GM21786 (cell line): Measurements from ENCODE around the gene MYH9.
"Not testable (repeated sequence)": the region's sequence is repeated elsewhere in the genome, so short reads cannot be mapped to it uniquely, and the experiment has no call there.

Experiments used
- ATAC-seq: cut with Tn5 transposase; IDR thresholded peaks from one replicate; pipeline ENCODE4 v1.9.1; 2021; ENCODE audit not compliant: unreplicated experiment

MYH9 gene

DNA sequence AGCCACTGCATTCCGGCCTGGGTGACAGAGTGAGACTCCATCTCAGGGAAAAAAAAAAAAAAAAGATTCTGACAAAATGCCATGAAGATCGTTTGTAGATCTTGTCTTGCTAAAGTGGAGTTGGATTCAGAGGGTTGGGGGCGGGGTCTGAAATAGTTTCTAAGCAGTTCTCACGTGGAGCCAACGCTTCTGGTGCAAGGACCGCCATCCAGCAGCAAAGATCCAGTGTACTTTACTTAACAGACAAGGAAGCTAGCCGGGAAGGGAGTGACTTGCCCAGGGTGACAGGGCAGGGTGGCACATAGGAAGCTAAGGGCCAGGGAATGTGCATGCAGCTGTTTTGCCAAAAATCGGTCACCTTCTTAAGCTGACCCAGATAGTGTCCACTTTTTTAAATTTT lies 107.4 kb downstream of the MYH9 start:
- no peak for ATAC-seq

DNA sequence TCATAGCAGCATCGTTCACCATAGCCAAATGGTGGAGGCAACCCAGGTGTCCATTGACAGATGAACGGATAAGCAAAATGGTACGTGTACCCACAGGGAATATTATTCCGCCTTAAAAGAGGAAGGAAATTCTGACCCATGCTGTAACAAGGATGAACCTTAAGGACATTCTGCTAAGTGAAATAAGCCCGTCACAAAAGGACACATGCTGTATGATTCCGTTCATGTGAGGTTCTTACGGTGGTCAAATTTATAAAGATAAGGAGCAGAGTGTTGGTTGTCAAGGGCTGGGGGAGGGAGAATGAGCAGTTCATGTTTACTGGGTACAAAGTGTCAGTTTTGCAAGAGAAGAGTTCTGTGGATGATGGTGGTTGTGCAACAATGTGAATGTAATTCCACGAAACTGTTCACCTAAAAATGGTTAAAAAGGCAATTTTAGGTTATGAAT lies 108.5 kb downstream of the MYH9 start:
- no peak for ATAC-seq

DNA sequence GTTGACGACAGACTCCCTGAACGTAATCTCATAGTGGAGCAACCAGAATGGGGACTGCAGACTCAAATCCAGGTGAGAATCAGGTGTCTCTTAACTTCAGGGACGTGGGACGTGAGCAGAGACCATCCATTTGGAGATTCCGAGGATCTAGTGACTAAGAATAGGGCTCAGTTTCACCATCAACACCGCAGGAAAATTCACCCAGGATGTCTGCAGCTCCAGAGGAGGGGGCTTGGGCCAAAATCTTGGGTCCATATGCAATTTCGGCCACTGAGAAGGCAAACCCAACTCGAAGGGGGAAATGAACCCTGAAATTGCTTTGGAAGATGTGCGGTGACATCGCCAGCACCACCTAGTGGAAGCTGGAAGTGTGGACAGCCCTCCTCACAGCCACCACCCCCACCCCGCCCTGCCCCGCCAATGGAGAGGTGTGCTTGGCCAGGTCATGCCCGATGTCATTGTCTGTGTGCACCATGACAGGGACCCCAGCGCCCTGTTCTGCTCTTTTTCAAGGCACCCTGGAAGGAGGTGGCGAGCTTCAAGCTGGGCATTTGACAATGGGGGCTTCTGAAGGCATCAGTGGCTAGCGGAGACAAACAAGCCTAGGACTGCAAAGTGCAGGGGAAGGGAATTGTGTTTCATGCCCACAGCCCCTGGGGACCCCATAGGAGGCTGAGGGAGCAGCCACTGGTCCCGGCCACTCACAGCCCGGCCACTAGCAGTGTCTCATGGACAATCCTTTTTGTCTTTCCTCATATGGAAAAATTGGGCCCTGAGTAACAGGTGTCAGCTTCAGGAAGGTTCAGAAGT lies 110.1 kb downstream of the MYH9 start:
- ATAC-seq, result no peak

DNA sequence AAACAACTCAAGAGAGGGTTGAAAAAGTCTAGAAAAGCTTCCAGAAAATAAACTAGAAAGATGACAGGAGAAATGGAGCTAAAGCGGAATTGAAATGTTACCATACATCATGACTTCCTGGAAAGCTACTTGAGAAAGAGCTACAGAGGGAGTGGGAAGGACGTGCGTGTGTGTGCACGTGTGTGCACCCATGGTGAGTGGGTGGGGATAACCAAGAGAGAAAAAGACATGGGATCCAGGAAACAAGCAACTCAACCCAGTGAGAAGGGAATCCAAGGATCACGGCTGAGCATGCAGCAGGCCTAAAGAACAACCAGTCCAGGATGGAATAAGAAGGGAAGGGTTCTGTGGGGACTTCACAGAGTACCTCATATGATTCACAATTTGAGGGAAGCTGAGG lies 113.2 kb downstream of the MYH9 start:
- ATAC-seq, result no peak

DNA sequence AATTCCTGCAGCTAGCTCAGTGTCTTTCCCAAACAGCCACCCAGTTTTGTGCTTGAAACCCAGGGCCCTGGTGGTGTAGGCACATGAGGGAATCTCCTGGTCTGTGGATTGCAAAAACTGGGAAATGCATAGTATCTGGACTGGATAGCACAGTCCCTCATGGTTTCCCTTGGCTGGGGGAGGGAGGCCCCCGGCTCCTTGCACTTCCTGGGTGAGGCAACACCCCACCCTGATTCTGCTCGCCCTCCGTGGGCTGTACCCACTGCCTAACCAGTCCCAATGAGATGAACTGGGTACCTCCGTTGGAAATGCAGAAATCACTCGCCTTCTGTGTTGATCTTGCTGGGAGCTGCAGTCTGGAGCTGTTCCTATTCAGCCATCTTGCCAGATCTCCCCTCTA lies 115.8 kb downstream of the MYH9 start:
- ATAC-seq, result not testable (repeated sequence)

DNA sequence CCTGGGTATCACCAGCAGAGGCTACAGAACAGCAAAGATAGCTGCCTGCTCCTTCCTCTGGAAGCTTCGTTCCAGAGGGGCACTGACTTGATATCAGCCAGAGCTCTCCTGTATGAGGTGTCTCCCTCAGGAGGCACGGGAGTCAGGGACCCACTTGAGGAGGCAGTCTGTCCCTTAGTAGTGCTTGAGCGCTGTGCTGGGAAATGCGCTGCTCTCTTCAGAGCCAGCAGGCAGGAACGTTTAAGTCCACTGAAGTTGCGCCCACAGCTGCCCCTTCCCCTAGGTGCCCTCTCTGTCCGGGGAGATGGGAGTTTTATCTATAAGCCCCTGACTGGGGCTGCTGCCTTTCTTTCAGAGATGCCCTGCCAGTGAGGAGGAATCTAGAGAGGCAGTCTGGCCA lies 116.5 kb downstream of the MYH9 start:
- ATAC-seq, result not testable (repeated sequence)

DNA sequence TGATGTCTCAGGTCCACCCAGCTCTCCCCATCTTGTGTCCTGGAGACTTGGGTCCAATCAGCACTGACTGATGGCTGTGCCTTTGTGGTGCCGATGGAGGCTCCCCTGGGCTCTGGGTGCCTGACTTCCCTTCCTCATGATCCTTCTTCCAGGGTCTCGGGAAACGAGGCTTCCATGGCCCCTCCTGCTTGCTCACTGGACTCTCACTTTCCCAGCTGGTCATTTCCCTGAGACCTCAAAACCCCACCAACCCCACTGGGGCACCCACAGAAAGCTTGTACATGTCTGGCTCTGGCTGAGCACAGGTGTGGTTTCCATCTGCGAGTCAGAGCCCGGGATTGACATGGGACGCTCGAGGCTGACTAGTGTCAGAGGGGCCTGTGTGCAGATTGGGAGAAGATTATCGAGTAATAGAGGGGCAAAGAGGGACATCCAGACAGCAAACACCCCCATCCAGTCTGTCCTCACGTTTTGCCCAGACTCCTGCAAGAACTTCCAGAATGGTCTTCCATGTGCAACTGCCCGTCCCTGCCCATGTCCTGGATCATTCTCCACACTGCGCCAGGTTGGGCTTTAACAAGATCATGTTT lies 119.8 kb downstream of the MYH9 start:
- ATAC-seq, result no peak

DNA sequence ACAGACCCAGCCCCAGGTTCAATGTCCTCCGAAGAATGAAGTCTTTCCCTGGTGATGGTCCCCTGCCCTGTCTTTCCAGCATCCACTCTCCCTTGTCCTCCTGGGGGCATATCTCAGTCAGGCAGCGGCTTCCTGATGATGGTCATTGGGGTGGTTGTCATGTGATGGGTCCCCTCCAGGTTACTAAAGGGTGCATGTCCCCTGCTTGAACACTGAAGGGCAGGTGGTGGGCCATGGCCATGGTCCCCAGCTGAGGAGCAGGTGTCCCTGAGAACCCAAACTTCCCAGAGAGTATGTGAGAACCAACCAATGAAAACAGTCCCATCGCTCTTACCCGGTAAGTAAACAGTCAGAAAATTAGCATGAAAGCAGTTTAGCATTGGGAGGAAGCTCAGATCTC lies 120.7 kb downstream of the MYH9 start:
- no peak for ATAC-seq

DNA sequence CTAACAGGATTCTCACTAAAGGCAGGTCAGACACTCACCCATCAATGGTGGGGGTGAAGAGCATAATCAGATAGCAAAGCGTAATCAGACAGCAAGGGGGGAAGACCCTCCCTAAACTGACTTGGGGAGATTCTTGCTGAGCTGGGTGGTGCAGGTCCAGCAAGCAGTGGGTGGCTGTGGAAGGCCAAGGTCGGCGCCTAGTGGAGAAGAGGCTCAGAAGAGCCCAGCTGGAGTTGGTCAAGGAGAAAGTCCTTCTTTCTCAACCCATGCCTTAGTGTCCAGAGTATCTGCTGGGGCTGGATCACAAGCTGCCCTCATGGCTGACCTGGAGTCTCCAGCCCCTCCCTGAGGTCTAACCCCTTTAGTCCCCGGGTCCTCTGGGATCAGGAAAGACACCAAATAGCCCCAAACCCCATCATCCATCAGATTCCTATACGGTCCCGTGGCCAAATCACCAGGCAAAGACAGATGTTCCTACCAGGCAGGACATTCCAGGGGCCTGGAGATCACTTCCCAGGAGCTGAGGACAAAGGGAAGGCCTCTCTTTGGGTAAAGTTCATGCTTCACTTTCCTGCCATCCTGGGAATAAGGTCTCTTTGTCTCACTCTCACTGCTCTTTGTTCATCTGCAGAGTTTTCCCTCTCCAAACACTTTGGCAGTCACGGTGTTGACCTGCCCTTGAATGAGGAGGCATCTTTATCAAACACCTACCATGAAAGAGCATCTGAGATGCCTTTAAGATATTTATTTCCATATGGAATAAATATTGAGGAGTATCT lies 123.7 kb downstream of the MYH9 start:
- not testable (repeated sequence) for ATAC-seq

DNA sequence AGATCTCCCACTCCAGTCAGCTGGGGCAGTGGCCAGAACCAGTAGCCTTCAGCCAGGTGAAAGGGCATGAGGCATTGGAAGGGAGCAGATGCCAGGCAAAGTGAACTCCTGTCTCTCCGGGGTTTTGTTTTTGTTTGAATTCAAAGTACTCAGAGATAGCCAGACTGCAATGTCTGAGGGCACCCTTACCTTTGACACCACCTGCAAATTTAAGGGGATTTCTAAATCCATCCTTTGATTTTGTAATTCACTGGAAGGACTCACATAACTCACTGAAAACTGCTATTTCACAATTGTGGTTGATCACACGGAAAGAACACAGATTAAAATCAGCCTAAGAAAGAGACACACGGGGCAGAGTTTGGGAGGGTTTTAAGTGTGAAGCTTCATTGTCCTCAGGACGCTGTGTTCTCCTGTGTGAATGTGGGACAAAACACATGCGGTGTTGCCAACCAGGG lies 124.5 kb downstream of the MYH9 start:
- ATAC-seq, result not testable (repeated sequence)

DNA sequence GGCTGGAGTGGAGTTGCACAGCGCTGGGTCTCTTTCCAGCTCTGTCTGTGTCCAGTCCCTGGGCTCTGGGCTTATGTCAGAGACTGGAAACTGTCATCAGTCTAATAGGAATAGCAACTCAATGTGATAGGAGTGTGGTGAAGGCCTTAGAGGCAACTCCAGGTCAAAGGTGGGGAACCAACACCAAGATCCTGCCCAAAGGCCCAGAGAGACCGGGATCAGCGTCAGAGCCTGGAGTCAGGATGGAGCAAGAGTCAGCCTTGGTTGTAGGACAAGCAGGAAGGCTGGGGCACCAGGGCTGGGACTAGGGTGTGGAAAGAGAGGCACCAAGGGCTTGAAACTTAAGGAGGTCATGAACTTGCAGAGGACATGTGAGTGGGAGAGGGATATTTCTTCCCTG lies 125.5 kb downstream of the MYH9 start:
- ATAC-seq, result not testable (repeated sequence)

DNA sequence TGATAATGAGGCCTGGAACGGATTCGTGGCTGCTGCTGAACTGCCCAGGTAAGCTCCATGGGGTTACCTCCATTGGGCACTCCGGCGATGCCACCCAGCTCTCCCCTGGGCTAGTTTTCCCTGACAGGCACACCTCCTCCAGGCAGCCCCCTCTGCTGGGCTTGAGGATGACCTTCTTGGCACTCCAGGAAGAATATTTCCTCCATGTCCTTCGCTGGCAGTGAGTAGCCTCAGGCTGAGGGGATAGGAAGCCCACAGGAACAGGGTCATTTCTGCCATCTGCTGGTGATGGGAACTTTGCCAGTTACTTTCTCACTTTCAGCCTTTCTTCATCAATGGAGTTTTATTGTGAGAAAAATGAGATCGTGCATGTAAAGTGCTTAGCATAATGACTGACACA lies 126.1 kb downstream of the MYH9 start:
- not testable (repeated sequence) for ATAC-seq

DNA sequence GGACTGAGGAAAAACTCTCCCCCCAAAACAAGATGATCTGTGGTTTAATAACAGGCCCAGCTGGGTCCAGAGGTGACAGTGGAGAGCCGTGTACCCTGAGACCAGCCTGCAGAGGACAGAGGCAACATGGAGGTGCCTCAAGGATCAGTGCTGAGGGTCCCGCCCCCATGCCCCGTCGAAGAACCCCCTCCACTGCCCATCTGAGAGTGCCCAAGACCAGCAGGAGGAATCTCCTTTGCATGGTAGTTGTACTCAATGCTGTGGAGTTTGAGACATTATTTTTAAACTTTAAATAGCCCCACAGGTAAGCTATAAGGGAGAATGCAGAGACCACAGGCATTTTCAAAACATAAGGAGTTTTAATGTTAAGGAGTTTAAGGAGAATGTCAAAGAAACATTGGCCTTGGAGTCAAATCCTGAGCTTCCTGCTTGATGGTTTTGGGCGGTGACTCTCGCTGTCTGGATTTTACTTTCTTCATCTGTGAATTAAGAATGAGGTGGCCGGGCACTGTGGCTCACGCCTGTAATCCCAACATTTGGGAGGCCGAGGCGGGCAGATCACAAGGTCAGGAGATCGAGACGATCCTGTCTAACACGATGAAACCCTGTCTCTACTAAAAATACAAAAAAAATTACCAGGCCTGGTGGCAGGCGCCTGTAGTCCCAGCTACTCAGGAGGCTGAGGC lies 128.0 kb downstream of the MYH9 start:
- no peak for ATAC-seq

DNA sequence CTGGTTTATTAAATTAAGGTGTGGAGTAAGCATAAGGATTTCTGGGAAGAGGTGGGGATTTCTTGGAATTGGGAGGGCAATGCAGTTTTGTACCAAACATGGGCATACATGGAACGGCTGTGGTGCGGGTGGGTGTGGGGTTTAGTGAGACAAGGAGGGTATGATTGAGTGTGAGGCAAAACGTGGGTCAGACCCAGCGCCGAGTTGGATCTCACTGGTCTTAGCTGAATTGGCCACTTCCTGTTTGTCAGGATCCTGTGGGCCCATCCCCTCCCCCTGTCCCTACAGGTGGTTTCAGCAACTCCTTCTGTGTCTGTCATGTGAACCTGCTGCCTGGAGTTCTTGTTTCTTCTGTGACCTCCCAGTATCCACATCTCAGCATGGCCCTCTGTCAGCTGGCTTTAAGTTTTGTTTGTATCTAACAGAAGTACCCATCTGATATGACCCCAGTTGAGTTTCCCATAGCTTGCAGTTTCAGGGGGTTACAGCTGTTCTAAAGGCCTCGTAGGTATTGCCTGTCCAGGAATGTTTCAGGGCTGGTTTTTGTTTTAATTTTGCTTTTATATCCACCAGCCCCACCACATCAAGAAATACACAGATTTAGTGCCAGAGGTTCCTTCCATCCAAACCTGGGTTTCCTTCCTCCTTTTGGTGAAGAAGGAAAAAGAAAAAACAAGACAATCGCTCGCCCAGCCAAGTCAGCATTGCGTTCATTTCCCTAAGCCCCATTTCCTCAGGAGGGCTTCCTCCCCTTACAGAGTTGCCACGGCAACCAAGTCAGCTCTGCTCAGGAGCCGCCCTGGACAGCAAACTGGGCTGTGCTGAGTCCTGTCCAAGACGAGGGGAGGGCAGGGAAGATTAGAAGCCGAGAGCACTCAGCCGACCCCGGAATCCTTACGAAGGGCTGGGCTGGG lies 128.8 kb downstream of the MYH9 start:
- no peak for ATAC-seq

DNA sequence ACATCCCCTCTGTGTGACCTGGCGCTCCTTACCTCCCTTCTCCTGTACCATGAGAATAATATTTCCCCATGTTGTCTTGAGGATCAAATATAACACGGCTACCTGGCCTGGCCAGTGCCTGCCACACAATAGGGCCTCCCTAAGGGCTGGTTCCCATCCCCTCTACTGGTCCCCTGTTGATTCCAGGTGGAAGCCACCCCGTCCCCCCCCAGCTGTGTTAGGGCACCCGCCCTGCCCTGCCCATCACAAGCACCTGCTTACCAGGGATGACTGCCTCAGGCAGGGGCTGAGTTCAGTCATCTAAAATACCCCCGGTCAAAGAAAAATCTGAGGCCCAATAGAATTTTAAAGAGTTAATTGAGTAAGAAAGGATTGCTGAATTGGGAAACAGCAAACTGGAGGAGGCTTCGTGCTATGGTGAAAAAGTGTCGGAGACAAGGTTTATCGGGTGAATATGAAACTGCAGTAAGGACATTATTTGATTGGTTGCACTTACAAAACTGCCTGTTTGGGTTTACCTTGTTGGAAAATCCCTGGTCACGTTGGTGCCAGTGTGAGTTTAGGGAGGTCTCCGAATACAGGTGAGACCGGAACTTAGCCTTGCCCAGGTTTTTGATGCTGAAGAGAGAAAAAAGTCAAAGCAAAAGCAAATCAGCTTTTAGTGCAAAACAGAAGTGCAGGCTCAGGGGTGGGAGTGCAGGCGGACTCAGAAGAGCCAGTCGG lies 129.7 kb downstream of the MYH9 start:
- no peak for ATAC-seq

DNA sequence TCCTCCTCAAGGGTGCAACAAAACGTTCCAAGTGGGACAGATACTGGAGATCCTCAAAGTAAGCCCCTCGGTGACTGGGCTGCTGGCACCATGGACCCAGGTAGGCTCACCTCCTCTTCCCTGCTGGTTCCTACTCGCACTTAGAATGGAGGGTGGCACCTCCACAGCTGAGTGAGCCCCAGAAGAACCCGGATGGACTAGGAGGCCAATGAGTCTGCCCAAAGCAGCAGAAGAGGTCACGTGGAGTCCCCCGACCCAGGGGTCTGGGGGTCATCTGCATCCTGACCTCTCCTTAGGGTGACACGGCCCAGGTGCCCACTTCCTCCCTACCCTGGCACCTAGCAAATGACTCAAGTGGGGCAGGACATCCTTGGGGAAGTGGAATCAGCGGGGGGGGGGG lies 130.5 kb downstream of the MYH9 start:
- no peak for ATAC-seq

DNA sequence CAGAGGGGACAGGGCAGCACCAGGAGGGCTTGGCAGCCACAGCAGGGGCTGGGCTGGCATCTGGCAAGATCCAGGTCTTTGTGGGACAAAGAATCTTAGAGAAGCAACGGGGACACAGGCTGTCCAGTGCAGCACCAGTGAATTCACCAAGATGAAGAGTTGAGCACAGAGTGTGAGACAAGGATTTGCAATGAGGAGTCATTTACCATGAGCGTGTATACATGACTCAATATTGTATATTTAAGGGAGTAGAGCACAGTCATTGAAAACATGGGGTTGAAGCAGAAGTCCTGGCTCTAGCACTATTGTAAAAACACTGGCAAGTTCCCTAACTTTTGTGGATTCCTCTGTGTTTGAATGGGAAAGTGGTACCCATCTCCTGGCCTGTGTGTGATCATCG lies 131.3 kb downstream of the MYH9 start:
- ATAC-seq, result no peak

DNA sequence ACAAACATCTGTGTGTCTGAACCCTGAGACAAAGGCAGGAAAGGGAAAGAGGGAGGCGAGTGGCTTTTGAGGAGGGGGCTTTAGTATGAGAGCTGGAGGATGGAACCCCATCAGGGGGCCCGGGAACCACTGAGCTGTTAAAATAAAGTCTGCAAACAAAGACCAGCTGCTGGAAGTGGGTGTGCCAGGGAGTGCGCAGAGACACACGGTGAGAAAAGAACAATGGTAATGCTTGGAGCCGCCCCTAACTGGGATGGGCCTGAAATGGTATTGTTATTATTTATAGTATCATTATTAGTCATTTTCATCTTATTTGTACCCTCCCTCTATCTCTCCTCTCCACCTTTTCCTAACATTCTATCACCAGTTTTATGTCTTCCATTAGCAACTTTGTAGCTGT lies 132.2 kb downstream of the MYH9 start:
- ATAC-seq, result not testable (repeated sequence)
